ENCODE results near the gene KANSL1. TPM values are rescaled to one million over a fixed set of nuclear protein-coding genes. Genes with fewer than 3 reads are reported as not detected.

KANSL1 gene
- total and polyA plus RNA-seq, 10 of the 15 experiments (the other 5 are each of a cell fraction or from before 2014, with no cell fraction given), result 4.7 to 60.6 (median 28.0) TPM

DNA sequence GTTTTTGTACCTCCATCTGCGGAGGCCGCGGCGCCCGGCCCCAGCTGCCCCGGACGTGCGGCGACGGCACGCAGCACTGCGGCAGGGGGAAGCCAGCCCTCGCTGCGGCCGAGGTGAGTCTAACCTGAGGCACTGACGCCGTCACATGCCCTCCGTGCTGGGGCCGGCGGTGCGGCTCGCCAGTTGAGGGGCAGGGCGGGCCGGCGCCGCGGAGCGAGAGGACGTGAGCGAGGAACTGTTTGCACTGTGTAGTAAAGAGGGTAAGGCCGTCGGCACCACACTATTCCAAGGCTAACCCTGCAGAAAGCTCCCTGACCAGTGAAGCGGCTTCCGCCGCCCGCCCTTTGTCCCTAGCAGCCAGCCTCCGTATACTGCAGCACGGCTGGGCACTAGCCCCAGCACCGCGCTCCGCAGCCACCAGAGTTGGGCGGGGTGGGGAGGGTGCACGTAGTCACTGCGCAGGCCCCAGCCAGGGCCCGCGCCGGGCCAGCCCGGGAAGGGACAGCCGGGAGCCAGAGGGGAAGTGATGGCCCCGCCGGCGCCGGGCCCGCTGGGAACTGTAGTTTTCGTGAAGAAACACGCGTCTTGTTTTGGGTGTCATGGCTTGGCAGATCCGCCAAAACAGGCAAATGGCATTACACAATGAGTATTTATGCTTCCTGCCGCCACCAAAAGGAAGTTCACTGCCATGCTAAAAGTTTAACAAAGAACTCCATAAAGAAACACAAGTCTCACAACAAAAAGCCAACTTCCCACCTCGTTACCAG, 580 bp upstream of the KANSL1 start (continued):
- TF ChIP-seq, protein P1, sequence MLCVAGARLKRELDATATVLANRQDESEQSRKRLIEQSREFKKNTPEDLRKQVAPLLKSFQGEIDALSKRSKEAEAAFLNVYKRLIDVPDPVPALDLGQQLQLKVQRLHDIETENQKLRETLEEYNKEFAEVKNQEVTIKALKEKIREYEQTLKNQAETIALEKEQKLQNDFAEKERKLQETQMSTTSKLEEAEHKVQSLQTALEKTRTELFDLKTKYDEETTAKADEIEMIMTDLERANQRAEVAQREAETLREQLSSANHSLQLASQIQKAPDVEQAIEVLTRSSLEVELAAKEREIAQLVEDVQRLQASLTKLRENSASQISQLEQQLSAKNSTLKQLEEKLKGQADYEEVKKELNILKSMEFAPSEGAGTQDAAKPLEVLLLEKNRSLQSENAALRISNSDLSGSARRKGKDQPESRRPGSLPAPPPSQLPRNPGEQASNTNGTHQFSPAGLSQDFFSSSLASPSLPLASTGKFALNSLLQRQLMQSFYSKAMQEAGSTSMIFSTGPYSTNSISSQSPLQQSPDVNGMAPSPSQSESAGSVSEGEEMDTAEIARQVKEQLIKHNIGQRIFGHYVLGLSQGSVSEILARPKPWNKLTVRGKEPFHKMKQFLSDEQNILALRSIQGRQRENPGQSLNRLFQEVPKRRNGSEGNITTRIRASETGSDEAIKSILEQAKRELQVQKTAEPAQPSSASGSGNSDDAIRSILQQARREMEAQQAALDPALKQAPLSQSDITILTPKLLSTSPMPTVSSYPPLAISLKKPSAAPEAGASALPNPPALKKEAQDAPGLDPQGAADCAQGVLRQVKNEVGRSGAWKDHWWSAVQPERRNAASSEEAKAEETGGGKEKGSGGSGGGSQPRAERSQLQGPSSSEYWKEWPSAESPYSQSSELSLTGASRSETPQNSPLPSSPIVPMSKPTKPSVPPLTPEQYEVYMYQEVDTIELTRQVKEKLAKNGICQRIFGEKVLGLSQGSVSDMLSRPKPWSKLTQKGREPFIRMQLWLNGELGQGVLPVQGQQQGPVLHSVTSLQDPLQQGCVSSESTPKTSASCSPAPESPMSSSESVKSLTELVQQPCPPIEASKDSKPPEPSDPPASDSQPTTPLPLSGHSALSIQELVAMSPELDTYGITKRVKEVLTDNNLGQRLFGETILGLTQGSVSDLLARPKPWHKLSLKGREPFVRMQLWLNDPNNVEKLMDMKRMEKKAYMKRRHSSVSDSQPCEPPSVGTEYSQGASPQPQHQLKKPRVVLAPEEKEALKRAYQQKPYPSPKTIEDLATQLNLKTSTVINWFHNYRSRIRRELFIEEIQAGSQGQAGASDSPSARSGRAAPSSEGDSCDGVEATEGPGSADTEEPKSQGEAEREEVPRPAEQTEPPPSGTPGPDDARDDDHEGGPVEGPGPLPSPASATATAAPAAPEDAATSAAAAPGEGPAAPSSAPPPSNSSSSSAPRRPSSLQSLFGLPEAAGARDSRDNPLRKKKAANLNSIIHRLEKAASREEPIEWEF (IDR thresholded peaks at IDR 0.05; ENCODE audit: insufficient replicate concordance, low read depth, low read length), result no peak
- TF ChIP-seq HCFC1 (IDR thresholded peaks at IDR 0.05; ENCODE audit: low read length), result peak; percentile 99
- TF ChIP-seq, protein P2, sequence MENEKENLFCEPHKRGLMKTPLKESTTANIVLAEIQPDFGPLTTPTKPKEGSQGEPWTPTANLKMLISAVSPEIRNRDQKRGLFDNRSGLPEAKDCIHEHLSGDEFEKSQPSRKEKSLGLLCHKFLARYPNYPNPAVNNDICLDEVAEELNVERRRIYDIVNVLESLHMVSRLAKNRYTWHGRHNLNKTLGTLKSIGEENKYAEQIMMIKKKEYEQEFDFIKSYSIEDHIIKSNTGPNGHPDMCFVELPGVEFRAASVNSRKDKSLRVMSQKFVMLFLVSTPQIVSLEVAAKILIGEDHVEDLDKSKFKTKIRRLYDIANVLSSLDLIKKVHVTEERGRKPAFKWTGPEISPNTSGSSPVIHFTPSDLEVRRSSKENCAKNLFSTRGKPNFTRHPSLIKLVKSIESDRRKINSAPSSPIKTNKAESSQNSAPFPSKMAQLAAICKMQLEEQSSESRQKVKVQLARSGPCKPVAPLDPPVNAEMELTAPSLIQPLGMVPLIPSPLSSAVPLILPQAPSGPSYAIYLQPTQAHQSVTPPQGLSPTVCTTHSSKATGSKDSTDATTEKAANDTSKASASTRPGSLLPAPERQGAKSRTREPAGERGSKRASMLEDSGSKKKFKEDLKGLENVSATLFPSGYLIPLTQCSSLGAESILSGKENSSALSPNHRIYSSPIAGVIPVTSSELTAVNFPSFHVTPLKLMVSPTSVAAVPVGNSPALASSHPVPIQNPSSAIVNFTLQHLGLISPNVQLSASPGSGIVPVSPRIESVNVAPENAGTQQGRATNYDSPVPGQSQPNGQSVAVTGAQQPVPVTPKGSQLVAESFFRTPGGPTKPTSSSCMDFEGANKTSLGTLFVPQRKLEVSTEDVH (IDR thresholded peaks at IDR 0.05; ENCODE audit: low read depth, partially characterized antibody), result no peak
- no peak for TF ChIP-seq RUNX3 (IDR thresholded peaks at IDR 0.05; ENCODE audit: low read length)
- TF ChIP-seq HDAC2 (IDR thresholded peaks at IDR 0.05), result no peak
- no peak for TF ChIP-seq SREBF2 (IDR thresholded peaks at IDR 0.05; ENCODE audit: low read length)
- TF ChIP-seq, protein P3, sequence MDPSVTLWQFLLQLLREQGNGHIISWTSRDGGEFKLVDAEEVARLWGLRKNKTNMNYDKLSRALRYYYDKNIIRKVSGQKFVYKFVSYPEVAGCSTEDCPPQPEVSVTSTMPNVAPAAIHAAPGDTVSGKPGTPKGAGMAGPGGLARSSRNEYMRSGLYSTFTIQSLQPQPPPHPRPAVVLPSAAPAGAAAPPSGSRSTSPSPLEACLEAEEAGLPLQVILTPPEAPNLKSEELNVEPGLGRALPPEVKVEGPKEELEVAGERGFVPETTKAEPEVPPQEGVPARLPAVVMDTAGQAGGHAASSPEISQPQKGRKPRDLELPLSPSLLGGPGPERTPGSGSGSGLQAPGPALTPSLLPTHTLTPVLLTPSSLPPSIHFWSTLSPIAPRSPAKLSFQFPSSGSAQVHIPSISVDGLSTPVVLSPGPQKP (IDR thresholded peaks at IDR 0.05; ENCODE audit: low read depth, low read length), result peak; percentile 70
- TF ChIP-seq, protein P4, sequence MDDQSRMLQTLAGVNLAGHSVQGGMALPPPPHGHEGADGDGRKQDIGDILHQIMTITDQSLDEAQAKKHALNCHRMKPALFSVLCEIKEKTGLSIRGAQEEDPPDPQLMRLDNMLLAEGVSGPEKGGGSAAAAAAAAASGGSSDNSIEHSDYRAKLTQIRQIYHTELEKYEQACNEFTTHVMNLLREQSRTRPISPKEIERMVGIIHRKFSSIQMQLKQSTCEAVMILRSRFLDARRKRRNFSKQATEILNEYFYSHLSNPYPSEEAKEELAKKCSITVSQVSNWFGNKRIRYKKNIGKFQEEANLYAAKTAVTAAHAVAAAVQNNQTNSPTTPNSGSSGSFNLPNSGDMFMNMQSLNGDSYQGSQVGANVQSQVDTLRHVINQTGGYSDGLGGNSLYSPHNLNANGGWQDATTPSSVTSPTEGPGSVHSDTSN (IDR thresholded peaks at IDR 0.05; ENCODE audit: insufficient replicate concordance, low read depth, low read length), result peak; percentile 0
- TF ChIP-seq, protein P5, sequence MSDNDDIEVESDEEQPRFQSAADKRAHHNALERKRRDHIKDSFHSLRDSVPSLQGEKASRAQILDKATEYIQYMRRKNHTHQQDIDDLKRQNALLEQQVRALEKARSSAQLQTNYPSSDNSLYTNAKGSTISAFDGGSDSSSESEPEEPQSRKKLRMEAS (IDR thresholded peaks at IDR 0.05; ENCODE audit: low read depth, low read length), result peak; percentile 66
- peak; percentile 74 for TF ChIP-seq NBN (IDR thresholded peaks at IDR 0.05)
- TF ChIP-seq PAX8 (IDR thresholded peaks at IDR 0.05), result no peak
- TF ChIP-seq, protein P6, sequence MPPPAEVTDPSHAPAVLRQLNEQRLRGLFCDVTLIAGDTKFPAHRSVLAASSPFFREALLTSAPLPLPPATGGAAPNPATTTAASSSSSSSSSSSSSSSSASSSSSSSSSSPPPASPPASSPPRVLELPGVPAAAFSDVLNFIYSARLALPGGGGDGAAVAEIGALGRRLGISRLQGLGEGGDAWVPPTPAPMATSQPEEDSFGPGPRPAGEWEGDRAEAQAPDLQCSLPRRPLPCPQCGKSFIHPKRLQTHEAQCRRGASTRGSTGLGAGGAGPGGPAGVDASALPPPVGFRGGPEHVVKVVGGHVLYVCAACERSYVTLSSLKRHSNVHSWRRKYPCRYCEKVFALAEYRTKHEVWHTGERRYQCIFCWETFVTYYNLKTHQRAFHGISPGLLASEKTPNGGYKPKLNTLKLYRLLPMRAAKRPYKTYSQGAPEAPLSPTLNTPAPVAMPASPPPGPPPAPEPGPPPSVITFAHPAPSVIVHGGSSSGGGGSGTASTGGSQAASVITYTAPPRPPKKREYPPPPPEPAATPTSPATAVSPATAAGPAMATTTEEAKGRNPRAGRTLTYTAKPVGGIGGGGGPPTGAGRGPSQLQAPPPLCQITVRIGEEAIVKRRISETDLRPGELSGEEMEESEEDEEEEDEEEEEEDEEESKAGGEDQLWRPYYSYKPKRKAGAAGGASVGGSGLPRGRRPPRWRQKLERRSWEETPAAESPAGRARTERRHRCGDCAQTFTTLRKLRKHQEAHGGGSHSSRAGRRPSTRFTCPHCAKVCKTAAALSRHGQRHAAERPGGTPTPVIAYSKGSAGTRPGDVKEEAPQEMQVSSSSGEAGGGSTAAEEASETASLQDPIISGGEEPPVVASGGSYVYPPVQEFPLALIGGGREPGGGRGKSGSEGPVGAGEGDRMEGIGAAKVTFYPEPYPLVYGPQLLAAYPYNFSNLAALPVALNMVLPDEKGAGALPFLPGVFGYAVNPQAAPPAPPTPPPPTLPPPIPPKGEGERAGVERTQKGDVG (CRISPR knock-in tag; IDR thresholded peaks at IDR 0.05), result no peak
- TF ChIP-seq JUND (IDR thresholded peaks at IDR 0.05; ENCODE audit: low read depth, low read length), result 0 out of 2 replicates have a peak, but pooled peaks have one; percentile 29
- TF ChIP-seq STAT3 (IDR thresholded peaks at IDR 0.05; ENCODE audit: low read depth, low read length), result no peak
- no peak for TF ChIP-seq IKZF1 (conservative IDR thresholded peaks at IDR 0.05)
- TF ChIP-seq ZZZ3 (IDR thresholded peaks at IDR 0.05; ENCODE audit: control insufficient read depth, insufficient read length, low read depth), result no peak
